Skin epidermis (tissue), 12 donors: Measurements from ENCODE around the gene NPHP4.
"Not testable (repeated sequence)": the region's sequence is repeated elsewhere in the genome, so short reads cannot be mapped to it uniquely, and the experiment has no call there.

Experiments
- H3K27ac ChIP-seq, 21 experiments: fragments of 200-600 bp; sonication (generic) in 11 of 21; one replicate each; pipeline ENCODE4 v1.5.0; 2020; ENCODE audit warnings: mild to moderate bottlenecking in 3 of 21, inconsistent platforms in 2 of 21, moderate library complexity in 2 of 21
- H3K4me3 ChIP-seq, 7 experiments: fragments of 200-600 bp; sonication (generic) in 2 of 7; one replicate each; pipeline ENCODE4 v1.5.0; 2020; ENCODE audit warnings: inconsistent platforms in 2 of 7, mild to moderate bottlenecking in 2 of 7, moderate library complexity in 1 of 7

NPHP4 gene

GRCh38 chr1:5874416-5875110 is 117.7 kb downstream of the NPHP4 start:
- H3K27ac ChIP-seq: no peak overlapping the region

GRCh38 chr1:5873556-5873955 is 118.7 kb downstream of the NPHP4 start:
- Histone ChIP-seq H3K4me3 (no peak overlapping the region), H3K27ac (no peak overlapping the region)

More at GRCh38 chr1:5874416-5875110, 117.7 kb downstream of the NPHP4 start:
- no peak overlapping the region for H3K4me3 ChIP-seq

DNA sequence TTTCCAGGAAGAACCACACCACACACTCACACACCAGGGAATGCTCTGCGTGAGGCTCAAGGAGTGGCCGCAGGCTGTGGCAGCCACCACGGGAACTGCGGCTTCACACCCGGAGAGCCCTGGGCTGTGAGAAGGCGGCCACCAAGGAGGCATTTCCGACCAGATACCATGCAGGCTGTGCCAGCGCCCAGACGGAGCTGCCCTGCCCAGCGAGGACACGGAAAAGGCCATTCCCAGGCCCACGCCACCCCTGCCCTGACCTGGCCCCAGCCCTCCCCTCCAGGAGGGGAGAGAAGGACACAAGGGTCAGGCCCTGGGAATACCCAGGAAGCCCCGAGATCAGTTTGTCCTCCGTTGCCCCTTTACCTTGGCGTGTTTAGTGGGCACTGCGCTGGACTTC is 119.3 kb downstream of the NPHP4 start:
- no peak overlapping the region for H3K4me3 ChIP-seq
- no peak overlapping the region for H3K27ac ChIP-seq

GRCh38 chr1:5868931-5869500 is 123.2 kb downstream of the NPHP4 start:
- Histone ChIP-seq H3K4me3 (no peak overlapping the region), H3K27ac (no peak overlapping the region)

DNA sequence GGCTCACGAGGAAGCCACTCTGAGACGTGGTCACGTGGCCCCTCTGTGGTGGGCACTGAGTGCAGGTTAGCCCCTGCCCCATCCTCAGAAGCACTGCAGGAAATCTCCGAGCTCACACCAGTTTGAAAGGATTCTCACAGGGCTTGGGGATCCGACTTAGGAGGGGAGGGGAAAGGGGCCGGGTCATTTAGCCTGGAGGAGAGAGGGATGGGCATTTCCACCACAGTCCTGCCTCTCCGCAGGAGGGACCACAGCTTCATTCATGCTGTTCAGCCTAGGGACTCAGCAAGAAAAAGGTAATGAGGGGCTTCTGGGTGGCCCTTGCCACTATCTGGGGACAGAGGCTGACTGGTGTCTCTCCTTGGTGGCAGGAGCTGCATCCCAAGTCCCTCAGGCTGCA is 126.5 kb downstream of the NPHP4 start:
- Histone ChIP-seq H3K4me3 (no peak overlapping the region), H3K27ac (no peak overlapping the region)

DNA sequence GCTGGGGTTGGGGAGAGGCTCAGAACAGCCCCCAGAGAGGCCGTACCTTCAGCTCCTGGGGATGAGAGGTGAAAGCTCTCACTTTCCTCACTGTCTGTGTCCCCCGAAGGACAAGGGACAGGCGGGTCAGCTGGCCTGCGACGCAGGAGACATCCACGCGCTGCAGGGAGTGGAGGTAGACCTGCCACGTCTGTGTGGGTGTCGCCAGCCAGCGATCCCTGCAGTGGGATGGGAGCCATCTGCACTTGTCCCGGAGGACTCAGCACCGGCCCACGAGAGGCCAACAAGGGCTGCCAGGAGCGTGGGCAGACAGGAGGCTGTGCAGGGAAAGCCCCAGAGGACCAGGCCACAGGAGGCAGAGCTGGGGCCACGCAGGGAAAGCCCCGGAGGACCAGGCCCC is 127.2 kb downstream of the NPHP4 start:
- Histone ChIP-seq H3K27ac (no peak overlapping the region), H3K4me3 (no peak overlapping the region)

DNA sequence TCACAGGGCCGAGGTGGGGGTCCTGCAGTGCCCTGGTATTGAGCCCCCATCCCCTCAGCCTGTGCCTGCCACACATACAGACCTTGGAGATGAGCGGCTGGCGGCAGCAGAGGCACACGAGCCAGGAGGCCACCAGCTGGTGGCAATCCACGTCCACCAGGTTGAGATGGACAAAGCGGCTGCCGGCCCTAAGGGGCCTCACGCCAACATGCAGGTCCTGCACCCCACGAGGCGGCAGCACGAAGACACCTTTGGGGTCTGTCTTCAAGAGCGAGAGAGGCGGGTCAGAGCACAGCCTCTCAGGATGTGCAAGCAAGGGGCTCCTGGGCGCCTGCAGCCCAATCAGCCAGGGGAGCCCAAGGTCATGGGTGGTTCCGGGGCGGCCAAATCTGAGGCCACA is 128.0 kb downstream of the NPHP4 start:
- H3K27ac ChIP-seq: no peak overlapping the region
- H3K4me3 ChIP-seq: no peak overlapping the region

GRCh38 chr1:5863238-5863637 is 129.0 kb downstream of the NPHP4 start:
- no peak overlapping the region for H3K4me3 ChIP-seq

GRCh38 chr1:5861871-5862825 is 130.1 kb downstream of the NPHP4 start:
- Histone ChIP-seq H3K27ac (no peak overlapping the region), H3K4me3 (no peak overlapping the region)

More at GRCh38 chr1:5863238-5863637, 129.0 kb downstream of the NPHP4 start:
- no peak overlapping the region for H3K27ac ChIP-seq

GRCh38 chr1:5860277-5860676 is 131.9 kb downstream of the NPHP4 start:
- H3K4me3 ChIP-seq: no peak overlapping the region
- no peak overlapping the region for H3K27ac ChIP-seq

DNA sequence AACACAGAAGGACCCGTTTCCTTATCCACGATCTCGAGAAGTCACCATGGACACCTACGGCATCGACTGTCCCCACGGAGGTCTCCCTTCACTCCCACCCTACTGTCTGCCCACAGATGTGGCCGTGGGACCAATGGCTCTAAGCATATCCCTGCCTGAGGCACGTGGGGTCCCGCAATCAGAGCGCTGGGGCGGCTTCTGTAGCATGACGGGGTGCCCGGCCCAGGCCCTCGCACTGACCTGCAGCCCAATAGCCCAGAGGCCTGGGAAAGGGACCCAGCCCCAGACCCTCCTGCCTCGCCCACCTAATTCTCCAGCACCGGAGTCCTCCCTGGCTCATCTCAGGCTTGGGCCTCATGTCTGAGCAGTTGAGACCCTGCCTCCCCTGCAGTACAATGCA is 132.5 kb downstream of the NPHP4 start:
- H3K27ac ChIP-seq: no peak overlapping the region
- H3K4me3 ChIP-seq: no peak overlapping the region

GRCh38 chr1:5858844-5859407 is 133.3 kb downstream of the NPHP4 start:
- Histone ChIP-seq H3K27ac (no peak overlapping the region), H3K4me3 (no peak overlapping the region)

DNA sequence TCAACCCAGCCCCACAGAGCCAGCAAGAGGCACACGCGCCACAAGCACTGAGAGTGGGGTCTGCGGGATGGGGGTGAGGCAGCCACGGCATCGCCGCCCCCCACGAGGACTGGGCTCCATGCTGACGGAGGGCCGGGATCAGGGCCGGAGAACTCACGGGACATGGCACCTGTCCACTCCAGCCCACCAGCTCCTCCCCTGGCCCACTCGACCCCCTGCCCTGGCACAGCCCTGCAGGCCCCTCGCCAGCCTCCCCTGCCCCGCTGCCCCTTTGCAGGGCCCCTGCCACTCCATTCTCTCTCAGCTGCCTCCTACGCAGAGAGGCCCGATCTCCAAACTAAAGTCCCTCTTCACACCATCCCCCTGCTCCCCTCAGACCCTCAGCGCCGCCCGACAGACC is 134.0 kb downstream of the NPHP4 start:
- no peak overlapping the region for H3K4me3 ChIP-seq
- H3K27ac ChIP-seq: no peak overlapping the region

GRCh38 chr1:5857508-5858090 is 134.6 kb downstream of the NPHP4 start:
- no peak overlapping the region for H3K4me3 ChIP-seq

GRCh38 chr1:5857011-5857410 is 135.2 kb downstream of the NPHP4 start:
- Histone ChIP-seq H3K27ac (no peak overlapping the region), H3K4me3 (no peak overlapping the region)

More at GRCh38 chr1:5857508-5858090, 134.6 kb downstream of the NPHP4 start:
- H3K27ac ChIP-seq: no peak overlapping the region

GRCh38 chr1:5856246-5856815 is 135.9 kb downstream of the NPHP4 start:
- Histone ChIP-seq H3K27ac (no peak overlapping the region), H3K4me3 (no peak overlapping the region)

GRCh38 chr1:5855196-5855897 is 136.9 kb downstream of the NPHP4 start:
- no peak overlapping the region for H3K4me3 ChIP-seq
- no peak overlapping the region for H3K27ac ChIP-seq

- Histone ChIP-seq H3K27ac (no peak overlapping the region), H3K4me3 (no peak overlapping the region)
Measured at GRCh38 chr1:5854754-5855153, 137.5 kb downstream of the NPHP4 start.

DNA sequence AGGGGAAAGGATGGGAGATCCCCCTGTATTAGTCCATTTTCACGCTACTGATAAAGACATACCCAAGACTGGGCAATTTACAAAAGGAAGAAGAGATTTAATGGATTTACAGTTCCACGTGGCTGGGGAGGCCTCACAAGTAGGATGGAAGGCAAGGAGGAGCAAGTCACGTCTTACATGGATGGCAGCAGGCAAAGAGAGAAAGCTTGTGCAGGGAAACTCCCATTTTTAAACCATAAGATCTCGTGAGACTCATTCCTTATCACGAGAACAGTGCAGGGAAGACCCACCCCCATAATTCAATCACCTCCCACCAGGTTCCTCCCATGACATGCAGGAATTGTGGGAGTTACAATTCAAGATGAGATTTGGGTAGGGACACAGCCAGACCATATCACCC is 138.4 kb downstream of the NPHP4 start:
- not testable (repeated sequence) for H3K27ac ChIP-seq, H3K4me3 ChIP-seq
